AG10803 (cell line): Measurements from ENCODE around the gene MVD.

Source experiments
- DNase-seq: peaks from one replicate; pipeline ENCODE4 v3.0.0; 2010; ENCODE audit warnings: low read depth
- H3K4me3 ChIP-seq: 2 replicates; pipeline ENCODE4 v1.5.1; 2011; ENCODE audit warnings: mild to moderate bottlenecking, low read length, control low read depth
- CTCF ChIP-seq: conservative IDR thresholded peaks from 2 replicates; pipeline ENCODE4 v1.5.1; 2011; ENCODE audit warnings: mild to moderate bottlenecking, low read length, control low read depth, inconsistent platforms

MVD gene, protein sequence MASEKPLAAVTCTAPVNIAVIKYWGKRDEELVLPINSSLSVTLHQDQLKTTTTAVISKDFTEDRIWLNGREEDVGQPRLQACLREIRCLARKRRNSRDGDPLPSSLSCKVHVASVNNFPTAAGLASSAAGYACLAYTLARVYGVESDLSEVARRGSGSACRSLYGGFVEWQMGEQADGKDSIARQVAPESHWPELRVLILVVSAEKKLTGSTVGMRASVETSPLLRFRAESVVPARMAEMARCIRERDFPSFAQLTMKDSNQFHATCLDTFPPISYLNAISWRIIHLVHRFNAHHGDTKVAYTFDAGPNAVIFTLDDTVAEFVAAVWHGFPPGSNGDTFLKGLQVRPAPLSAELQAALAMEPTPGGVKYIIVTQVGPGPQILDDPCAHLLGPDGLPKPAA

DNA sequence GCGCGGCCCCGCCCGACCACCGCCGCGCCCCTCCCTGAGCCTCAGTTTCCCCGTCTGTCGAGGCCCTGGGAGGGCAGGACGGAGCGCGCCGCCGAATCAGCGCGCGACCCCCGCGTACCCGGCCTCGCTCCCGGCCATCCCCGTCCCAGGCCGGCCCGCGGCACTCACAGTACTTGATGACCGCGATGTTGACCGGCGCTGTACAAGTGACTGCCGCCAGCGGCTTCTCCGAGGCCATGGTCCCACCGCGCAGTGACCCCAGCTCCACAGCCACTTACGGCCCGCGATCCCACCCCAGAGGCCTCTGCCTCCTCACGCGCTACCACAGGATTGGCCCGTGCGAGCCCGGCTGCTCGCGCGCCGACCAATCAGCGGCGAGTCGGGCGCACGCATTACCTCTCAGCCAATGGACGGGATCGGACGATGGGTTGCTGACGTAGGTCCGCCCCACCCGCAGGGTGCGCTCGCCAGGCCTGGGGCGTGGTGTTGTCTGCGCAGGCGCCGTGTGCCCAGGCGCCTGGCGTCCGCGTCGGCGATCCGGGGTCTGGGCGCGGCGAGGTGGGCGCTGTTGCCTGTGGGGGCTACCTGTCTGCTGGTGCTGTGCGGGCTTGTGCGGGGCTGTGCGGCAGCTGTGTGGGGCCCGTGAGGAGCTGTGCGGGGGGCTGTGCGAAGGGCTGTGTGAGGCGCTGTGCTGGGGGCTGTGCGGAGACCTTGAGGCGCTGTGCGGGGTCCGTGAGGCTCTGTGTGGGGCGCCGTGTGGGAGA, at the start of gene MVD:
Gene MVD, minus strand, starts transcription at position 249 of the 764 bp plus-strand sequence. Its CDS starts 11 bp downstream, at position 238.
- peak; percentile 97 for DNase-seq
- H3K4me3 ChIP-seq, result peak within 1 kb of the TSS; percentile 88
- no peak for TF ChIP-seq CTCF

DNA sequence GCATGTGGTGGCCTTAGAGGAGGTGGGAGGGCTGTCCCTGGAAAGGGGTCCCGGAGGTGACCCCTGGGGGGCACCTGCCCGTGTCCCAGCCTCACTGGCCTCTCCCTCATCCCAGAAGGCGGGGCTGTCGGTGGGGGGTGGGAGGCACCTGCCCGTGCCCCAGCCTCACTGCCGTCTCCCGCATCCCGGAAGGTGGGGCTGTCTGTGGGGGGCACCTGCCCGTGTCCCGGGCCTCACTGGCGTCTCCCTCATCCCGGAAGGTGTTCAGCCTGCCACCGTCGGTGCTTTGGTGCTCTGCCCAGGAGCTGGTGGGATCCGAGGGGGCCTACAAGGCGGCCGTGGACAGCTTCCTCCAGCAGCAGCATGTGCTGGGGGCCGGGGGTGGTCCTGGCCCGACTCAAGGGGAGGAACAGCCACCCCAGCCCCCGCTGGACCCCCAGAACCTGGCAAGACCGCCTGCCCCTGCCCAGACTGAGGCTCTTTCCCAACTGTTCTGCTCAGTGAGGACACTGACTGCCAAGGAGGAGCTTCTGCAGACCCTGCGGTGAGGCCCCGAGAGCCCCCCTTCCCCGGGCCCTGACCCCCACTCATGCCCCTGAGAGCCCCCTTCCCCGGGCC, 49.6 kb upstream of the MVD start:
- no peak for TF ChIP-seq CTCF
- no peak for DNase-seq
- no peak overlapping the region for H3K4me3 ChIP-seq

GRCh38 chr16:88711750-88712340, 49.0 kb upstream of the MVD start:
- no peak overlapping the region for H3K4me3 ChIP-seq
- no peak for TF ChIP-seq CTCF
- no peak for DNase-seq

- no peak for DNase-seq
- H3K4me3 ChIP-seq, result no peak overlapping the region
Observed at GRCh38 chr16:88710556-88710955, 47.7 kb upstream of the MVD start.

DNA sequence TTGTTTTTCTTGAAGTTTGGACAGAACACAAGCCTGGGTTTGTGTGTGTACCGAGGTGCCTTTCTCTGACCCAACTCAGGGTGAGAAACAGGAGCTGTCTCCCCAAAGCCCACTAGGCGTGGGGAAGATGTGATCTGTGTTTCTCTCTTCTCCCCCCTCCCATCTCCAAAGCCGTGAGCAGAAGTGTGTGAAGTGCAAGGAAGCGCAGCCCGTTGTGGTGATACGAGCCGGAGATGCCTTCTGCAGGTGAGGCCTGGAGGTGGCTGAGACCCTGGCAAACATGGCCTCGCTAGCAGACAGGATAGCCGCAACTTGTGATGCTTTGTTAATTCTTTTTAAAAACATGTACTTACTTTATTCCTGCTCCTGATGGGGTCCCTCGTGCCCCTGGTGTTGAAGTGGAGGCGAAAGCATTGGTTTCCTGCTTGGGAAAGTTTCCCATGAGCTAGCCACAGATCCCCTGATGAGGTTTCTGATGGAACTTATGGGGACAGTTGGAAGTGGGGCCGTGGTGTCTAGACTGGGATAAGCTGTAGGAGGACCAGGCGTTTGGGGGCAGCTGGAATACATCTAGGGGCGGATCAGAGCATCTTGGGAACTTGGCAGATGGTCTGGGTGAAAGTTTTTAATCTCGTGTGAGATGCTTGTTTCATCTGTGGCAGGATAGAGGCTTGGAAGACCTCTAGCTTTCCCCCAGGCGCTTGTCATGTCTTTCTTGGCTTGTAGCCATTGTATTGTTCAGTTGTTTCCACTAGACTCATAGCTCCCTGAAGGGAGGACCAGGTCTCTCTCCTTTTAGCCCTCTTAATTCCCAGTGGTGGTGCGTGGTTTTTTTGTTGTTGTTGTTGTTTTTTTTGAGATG, 44.3 kb upstream of the MVD start:
- no peak for DNase-seq
- no peak for TF ChIP-seq CTCF

More at GRCh38 chr16:88710556-88710955, 47.7 kb upstream of the MVD start:
- no peak for TF ChIP-seq CTCF

GRCh38 chr16:88706229-88706964, 43.5 kb upstream of the MVD start, which contains the start of the genes CTU2 and RNF166:
Gene CTU2 (plus strand): TSS chr16:88706503. CDS start chr16:88706531, 28 bp downstream.
Gene RNF166 (minus strand): TSS chr16:88706408. CDS start chr16:88706325, 83 bp downstream.
- peak; percentile 79 for DNase-seq

More for the DNA sequence above, 44.3 kb upstream of the MVD start:
- peak overlapping the region; percentile 96 for H3K4me3 ChIP-seq

More at GRCh38 chr16:88706229-88706964, 43.5 kb upstream of the MVD start, which contains the start of the genes CTU2 and RNF166:
- peak within 1 kb of the TSS; percentile 96 for H3K4me3 ChIP-seq
- TF ChIP-seq CTCF, result no peak
